Measurements from ENCODE around the gene MAPKAP1. TPM values are rescaled to one million over a fixed set of nuclear protein-coding genes. Genes with fewer than 3 reads are reported as not detected.
A peak's percentile ranks its signal among the peaks of the same experiment; 100 is the strongest.

MAPKAP1 gene
- total and polyA plus RNA-seq, 9 of the 15 experiments (the other 6 are each of a cell fraction or from before 2014, with no cell fraction given), result 2.6 to 82.1 (median 61.1) TPM

GRCh38 chr9:125674981-125675973 lies 31.7 kb downstream of the MAPKAP1 start:
- intact Hi-C loops (cut with micrococcal nuclease), result no loop called here
- no peaks in the 10 kb centered on the region for H3K4me1 ChIP-seq (replicated peaks in 1 of 2; ENCODE audit: control insufficient read depth in 2 of 2, insufficient read depth in 2 of 2, low read length in 2 of 2)
- DNase-seq (ENCODE audit: extremely low read depth in 1 of 4, low spot score in 3 of 4) (no peak), FAIRE-seq (no peak), ATAC-seq (no peak)
- H3K4me2 ChIP-seq (ENCODE audit: insufficient read depth, low read length), result no peak overlapping the region
- in situ Hi-C loops (cut with MboI), result no loop called here
- ChIA-PET POLR2A (interaction anchor here (1.0 kb wide), 1 partner anchor 8 kb away, joined by 3 read pairs; no protein-coding TSS in a partner anchor), CTCF (ENCODE audit: low intra/inter-chr PET ratio) (no interaction called here)
- H2AFZ ChIP-seq (ENCODE audit: low read depth, low read length), result no peak overlapping the region
- H3K9ac ChIP-seq (ENCODE audit: insufficient read depth in 1 of 2, low read depth in 2 of 2, low read length in 2 of 2), result no peak overlapping the region
- H4K20me1 ChIP-seq (replicated peaks; ENCODE audit: control insufficient read depth, insufficient read depth, low read length), result no peaks in the 10 kb centered on the region; the same call in 1 of the 2 replicates
- no peaks in the 10 kb centered on the region for H3K27me3 ChIP-seq (ENCODE audit: control insufficient read depth in 2 of 2, insufficient read depth in 2 of 2, low read length in 2 of 2)
- H3K27ac ChIP-seq (ENCODE audit: extremely low read depth, low read depth, low read length), result no peak overlapping the region
- H3K36me3 ChIP-seq (ENCODE audit: control insufficient read depth, insufficient read depth, low read length), result peaks cover 13% of the 10 kb centered on the region; the same call in 2 of the 3 replicates
- H3K4me3 ChIP-seq, result no peak overlapping the region
- WGBS (ENCODE audit: insufficient coverage, low coverage, missing lambda C conversion rate), result 58% methylated on average over 3 of the region's 3 CpGs
- BruUV-seq (replicated peaks), result no TSS peak
- H3K9me3 ChIP-seq (replicated peaks; ENCODE audit: control insufficient read depth, insufficient read depth, low read depth, low read length), result no peaks in the 10 kb centered on the region
- TF ChIP-seq NRF1 (conservative IDR thresholded peaks at IDR 0.05 in 1 of 2, IDR thresholded peaks at IDR 0.05 in 1 of 2) (no peak), FOSL1 (tag; conservative IDR thresholded peaks at IDR 0.05) (peak; percentile 48; the same call in 1 of the 2 replicates)
- no peaks in the 10 kb centered on the region for H3K9me1 ChIP-seq (ENCODE audit: control insufficient read depth, insufficient read depth, low read length)
- no peaks in the 10 kb centered on the region for H3K79me2 ChIP-seq (ENCODE audit: control insufficient read depth, insufficient read depth, low read length)

DNA sequence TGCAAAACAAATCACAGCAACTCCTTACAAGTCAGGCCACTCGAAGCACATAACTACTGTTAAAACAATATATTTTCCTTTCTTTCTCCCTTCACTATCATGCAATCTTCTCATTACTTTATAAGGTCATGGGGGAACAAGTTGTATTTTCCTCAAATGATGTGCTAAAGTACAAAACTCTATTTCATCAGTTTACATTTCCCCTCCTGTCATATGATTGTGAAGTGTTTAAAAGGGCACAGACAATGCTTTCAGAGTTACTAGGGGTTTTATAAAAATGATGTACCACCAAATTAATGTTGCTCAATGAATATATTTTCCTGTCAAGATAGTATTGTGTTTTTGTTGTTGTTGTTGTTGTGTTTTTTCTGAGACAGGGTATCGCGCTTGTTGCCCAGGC lies 34.1 kb downstream of the MAPKAP1 start:
- CTCF ChIA-PET (ENCODE audit: low intra/inter-chr PET ratio), result no interaction called here
- Histone ChIP-seq H3K27ac (ENCODE audit: extremely low read depth, low read depth, low read length) (no peak overlapping the region), H3K4me2 (ENCODE audit: insufficient read depth, low read length) (no peak overlapping the region), H3K36me3 (ENCODE audit: control insufficient read depth, insufficient read depth, low read length) (peaks cover 13% of the 10 kb centered on the region; the same call in 2 of the 3 replicates), H3K9ac (ENCODE audit: insufficient read depth in 1 of 2, low read depth in 2 of 2, low read length in 2 of 2) (no peak overlapping the region), H3K27me3 (ENCODE audit: control insufficient read depth in 2 of 2, insufficient read depth in 2 of 2, low read length in 2 of 2) (no peaks in the 10 kb centered on the region), H3K9me1 (ENCODE audit: control insufficient read depth, insufficient read depth, low read length) (no peaks in the 10 kb centered on the region), H3K79me2 (ENCODE audit: control insufficient read depth, insufficient read depth, low read length) (no peaks in the 10 kb centered on the region), H3K4me3 (no peak overlapping the region), H3K4me1 (replicated peaks in 1 of 2; ENCODE audit: control insufficient read depth in 2 of 2, insufficient read depth in 2 of 2, low read length in 2 of 2) (no peaks in the 10 kb centered on the region), H4K20me1 (replicated peaks; ENCODE audit: control insufficient read depth, insufficient read depth, low read length) (no peaks in the 10 kb centered on the region; the same call in 1 of the 2 replicates), H2AFZ (ENCODE audit: low read depth, low read length) (no peak overlapping the region), H3K9me3 (replicated peaks; ENCODE audit: control insufficient read depth, insufficient read depth, low read depth, low read length) (no peaks in the 10 kb centered on the region)
- POLR2A ChIA-PET, result interaction anchor here (0.9 kb wide), 1 partner anchor 11 kb away, joined by 4 read pairs; no protein-coding TSS in a partner anchor
- 87% methylated on average over 3 of the region's 3 CpGs for WGBS (ENCODE audit: insufficient coverage, low coverage, missing lambda C conversion rate)
- TF ChIP-seq HIVEP1 (CRISPR knock-in tag; IDR thresholded peaks at IDR 0.05), result no peak
- TF ChIP-seq LARP7 (IDR thresholded peaks at IDR 0.05), result no peak
- ATAC-seq (no peak), DNase-seq (ENCODE audit: extremely low read depth in 1 of 4, low spot score in 3 of 4) (no peak), FAIRE-seq (no peak)
- intact Hi-C loops (cut with micrococcal nuclease) (no loop called here), in situ Hi-C loops (cut with MboI) (no loop called here)
- no TSS peak for BruUV-seq (replicated peaks)

Measured in K562 (cell line).